ENCODE measurements around the gene CEP250. TPM values are rescaled to one million over a fixed set of nuclear protein-coding genes. Genes with fewer than 3 reads are reported as not detected.
A peak's percentile ranks its signal among the peaks of the same experiment; 100 is the strongest.
"Not testable (repeated sequence)": the region's sequence is repeated elsewhere in the genome, so short reads cannot be mapped to it uniquely, and the experiment has no call there.

Gene CEP250
- polyA plus RNA-seq, 6 donors from 2014 or later = 3.4 to 20.5 (median 5.2) TPM; not detected in 1

- Mint-ChIP-seq H3K27me3 (peaks cover 10 to 22% (median 16%) of the 10 kb centered on the region in 3 donors), H3K4me1 (peaks cover 4 to 11% (median 8%) of the 10 kb centered on the region in 3 donors), H3K4me3 (no peak overlapping the region), H3K27ac (no peak overlapping the region), H3K36me3 (no peaks in the 10 kb centered on the region), H3K9me3 (no peaks in the 10 kb centered on the region)
- no peak for DNase-seq
- ATAC-seq (ENCODE audit: low read depth in 2 of 2) = no peak
Observed at GRCh38 chr20:35444226-35444625, 11.2 kb upstream of the CEP250 start.

GRCh38 chr20:35446356-35447078 lies 8.9 kb upstream of the CEP250 start:
- H3K4me3 Mint-ChIP-seq = peak overlapping the region; percentile 25 to 83 (median 69)

GRCh38 chr20:35447082-35447789 lies 8.2 kb upstream of the CEP250 start:
- Mint-ChIP-seq H3K4me1 (peaks cover 4 to 6% (median 4%) of the 10 kb centered on the region in 3 donors), H3K27me3 (peaks cover 5 to 9% (median 6%) of the 10 kb centered on the region in 3 donors), H3K4me3 (peak overlapping the region; percentile 39 to 96 (median 90)), H3K36me3 (no peaks in the 10 kb centered on the region), H3K27ac (peak overlapping the region in 1 of 6 donors; percentile 82), H3K9me3 (no peaks in the 10 kb centered on the region)
- peak; percentile 91 to 96 for ATAC-seq (ENCODE audit: low read depth in 2 of 2)
- DNase-seq = peak; percentile 81

More at GRCh38 chr20:35446356-35447078, 8.9 kb upstream of the CEP250 start:
- H3K36me3 Mint-ChIP-seq = no peaks in the 10 kb centered on the region
- peaks cover 4 to 6% (median 4%) of the 10 kb centered on the region in 3 donors for H3K4me1 Mint-ChIP-seq
- DNase-seq (no peak), ATAC-seq (ENCODE audit: low read depth in 2 of 2) (peak; percentile 22 to 29)
- no peaks in the 10 kb centered on the region for H3K9me3 Mint-ChIP-seq
- peaks cover 5 to 9% (median 6%) of the 10 kb centered on the region in 3 donors for H3K27me3 Mint-ChIP-seq
- H3K27ac Mint-ChIP-seq = peak overlapping the region in 1 of 6 donors; percentile 22

- Mint-ChIP-seq H3K36me3 (no peaks in the 10 kb centered on the region), H3K27me3 (peaks cover 5 to 7% (median 5%) of the 10 kb centered on the region in 3 donors), H3K27ac (no peak overlapping the region), H3K4me3 (no peak overlapping the region), H3K4me1 (peaks cover 4 to 6% (median 4%) of the 10 kb centered on the region in 3 donors), H3K9me3 (no peaks in the 10 kb centered on the region)
- DNase-seq = no peak
- ATAC-seq (ENCODE audit: low read depth in 2 of 2) = no peak
Observed at GRCh38 chr20:35448788-35449373, 6.5 kb upstream of the CEP250 start.

- H3K36me3 Mint-ChIP-seq; ATAC-seq (ENCODE audit: low read depth in 2 of 2); DNase-seq: not testable (repeated sequence)
Observed at GRCh38 chr20:35449855-35450254, 5.5 kb upstream of the CEP250 start.

GRCh38 chr20:35451295-35451694 lies 4.1 kb upstream of the CEP250 start:
- Mint-ChIP-seq H3K27ac (no peak overlapping the region), H3K27me3 (no peaks in the 10 kb centered on the region), H3K36me3 (no peaks in the 10 kb centered on the region), H3K4me1 (peaks cover 4 to 19% (median 12%) of the 10 kb centered on the region in 3 donors), H3K4me3 (no peak overlapping the region), H3K9me3 (no peaks in the 10 kb centered on the region)
- no peak for DNase-seq
- no peak for ATAC-seq (ENCODE audit: low read depth in 2 of 2)

More at GRCh38 chr20:35449855-35450254, 5.5 kb upstream of the CEP250 start:
- H3K4me1 Mint-ChIP-seq, H3K27me3 Mint-ChIP-seq, H3K27ac Mint-ChIP-seq, H3K4me3 Mint-ChIP-seq, H3K9me3 Mint-ChIP-seq: not testable (repeated sequence)

- Mint-ChIP-seq H3K4me3 (peak overlapping the region; percentile 5 to 98 (median 96)), H3K27ac (no peak overlapping the region), H3K27me3 (no peaks in the 10 kb centered on the region), H3K4me1 (peaks cover 0 to 18% (median 11%) of the 10 kb centered on the region in 3 donors), H3K9me3 (no peaks in the 10 kb centered on the region), H3K36me3 (no peaks in the 10 kb centered on the region)
- ATAC-seq (ENCODE audit: low read depth in 2 of 2) (no peak), DNase-seq (no peak)
Observed at GRCh38 chr20:35453647-35454046, 1.8 kb upstream of the CEP250 start.

GRCh38 chr20:35456700-35457099 lies 1.3 kb downstream of the CEP250 start:
- not testable (repeated sequence) for H3K36me3 Mint-ChIP-seq; ATAC-seq (ENCODE audit: low read depth in 2 of 2); DNase-seq; H3K27me3 Mint-ChIP-seq; H3K27ac Mint-ChIP-seq; H3K9me3 Mint-ChIP-seq
- Mint-ChIP-seq H3K4me1 (peaks cover 3 to 22% (median 11%) of the 10 kb centered on the region in 3 donors), H3K4me3 (peak overlapping the region in 7 of 8 donors; percentile 32 to 97 (median 84))

GRCh38 chr20:35457539-35457938 lies 2.1 kb downstream of the CEP250 start:
- not testable (repeated sequence) for DNase-seq; H3K36me3 Mint-ChIP-seq; H3K27me3 Mint-ChIP-seq; H3K9me3 Mint-ChIP-seq; ATAC-seq (ENCODE audit: low read depth in 2 of 2)
- peak overlapping the region in 1 of 8 donors; percentile 41 for H3K4me3 Mint-ChIP-seq
- peaks cover 9 to 29% (median 18%) of the 10 kb centered on the region in 3 donors for H3K4me1 Mint-ChIP-seq
- peak overlapping the region in 2 of 6 donors; percentile 7 to 46 for H3K27ac Mint-ChIP-seq

GRCh38 chr20:35458388-35458787 lies 3.0 kb downstream of the CEP250 start:
- DNase-seq (no peak), ATAC-seq (ENCODE audit: low read depth in 2 of 2) (no peak)
- peaks cover 10 to 32% (median 18%) of the 10 kb centered on the region in 3 donors for H3K4me1 Mint-ChIP-seq
- no peaks in the 10 kb centered on the region for H3K27me3 Mint-ChIP-seq
- no peaks in the 10 kb centered on the region for H3K9me3 Mint-ChIP-seq
- no peaks in the 10 kb centered on the region for H3K36me3 Mint-ChIP-seq
- peak overlapping the region in 1 of 8 donors; percentile 41 for H3K4me3 Mint-ChIP-seq
- peak overlapping the region in 1 of 6 donors; percentile 49 for H3K27ac Mint-ChIP-seq

- no peak for ATAC-seq (ENCODE audit: low read depth in 2 of 2)
- DNase-seq = no peak
- Mint-ChIP-seq H3K4me1 (peaks cover 12 to 15% (median 14%) of the 10 kb centered on the region in 3 donors), H3K27me3 (no peaks in the 10 kb centered on the region), H3K36me3 (no peaks in the 10 kb centered on the region), H3K27ac (peak overlapping the region in 1 of 6 donors; percentile 69), H3K4me3 (peak overlapping the region in 1 of 8 donors; percentile 52), H3K9me3 (no peaks in the 10 kb centered on the region)
Observed at GRCh38 chr20:35461620-35462019, 6.2 kb downstream of the CEP250 start.

- Mint-ChIP-seq H3K9me3 (no peaks in the 10 kb centered on the region), H3K4me3 (peak overlapping the region in 1 of 8 donors; percentile 28), H3K27ac (peak overlapping the region; percentile 36 to 82 (median 66)), H3K4me1 (peaks cover 7 to 15% (median 14%) of the 10 kb centered on the region in 3 donors), H3K36me3 (no peaks in the 10 kb centered on the region), H3K27me3 (no peaks in the 10 kb centered on the region)
- ATAC-seq (ENCODE audit: low read depth in 2 of 2) (peak; percentile 67 to 80), DNase-seq (peak; percentile 29)
Observed at GRCh38 chr20:35462351-35462750, 7.0 kb downstream of the CEP250 start.

All from naive B cell (primary cell).